HG03060 (cell line): Measurements from ENCODE around the gene RHAG.
"Not testable (repeated sequence)": the region's sequence is repeated elsewhere in the genome, so short reads cannot be mapped to it uniquely, and the experiment has no call there.

Experiments used
- ATAC-seq: cut with Tn5 transposase; IDR thresholded peaks from one replicate; pipeline ENCODE4 v1.9.1; 2021; ENCODE audit warnings: low read depth, moderate number of reproducible peaks; ENCODE audit not compliant: unreplicated experiment

RHAG gene

DNA sequence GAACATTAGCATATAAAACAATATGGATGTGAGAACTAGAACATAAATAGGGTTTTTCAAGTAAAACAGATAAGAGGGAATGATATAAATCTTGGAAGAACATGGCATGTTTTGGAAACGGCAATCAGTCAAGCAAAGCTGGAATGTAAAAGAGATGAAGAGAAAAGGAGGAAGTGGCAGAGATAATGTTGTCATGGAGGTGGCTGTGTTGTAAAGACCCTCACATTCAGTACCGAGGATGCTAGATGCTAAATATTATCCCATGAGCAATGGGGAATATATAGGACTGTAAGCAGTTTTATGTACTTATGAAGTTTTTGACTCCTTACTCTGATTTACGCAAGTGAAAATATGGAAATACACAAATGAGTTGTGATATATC is 702 bp upstream of the RHAG start:
- no peak for ATAC-seq

DNA sequence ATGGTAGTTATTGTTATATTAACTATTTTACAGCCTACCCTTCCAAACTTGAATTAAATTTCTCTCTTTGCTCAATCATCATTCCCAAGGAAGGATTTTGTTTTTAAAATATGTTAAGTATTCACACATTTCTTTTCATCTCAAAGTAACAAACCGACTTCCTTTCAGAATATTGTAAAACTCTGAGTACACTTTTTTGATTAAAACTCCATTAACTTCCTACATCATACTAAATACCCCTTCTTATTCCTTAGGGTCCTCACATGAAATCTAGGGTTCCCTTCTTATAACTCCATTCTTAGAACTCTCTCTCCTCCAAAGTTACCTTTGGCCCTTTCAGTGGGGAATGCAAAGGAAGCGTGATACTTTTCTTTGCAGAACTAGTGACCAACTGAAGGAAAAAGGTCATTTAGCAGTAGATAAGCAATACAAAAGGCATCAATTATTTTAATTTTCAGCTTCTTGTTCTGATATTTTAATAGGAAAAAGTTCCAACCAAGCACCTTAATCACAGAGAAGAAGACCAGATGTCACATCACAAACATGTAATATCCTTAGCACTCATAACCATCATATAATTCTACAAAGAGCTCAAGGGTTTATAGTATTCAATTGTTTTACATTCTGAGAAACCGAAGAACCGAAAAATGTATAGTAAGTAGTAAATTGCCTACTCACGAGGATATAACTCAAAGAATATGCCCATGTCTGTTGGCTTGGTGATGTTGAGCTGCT is 494 bp downstream of the RHAG start:
- no peak for ATAC-seq

DNA sequence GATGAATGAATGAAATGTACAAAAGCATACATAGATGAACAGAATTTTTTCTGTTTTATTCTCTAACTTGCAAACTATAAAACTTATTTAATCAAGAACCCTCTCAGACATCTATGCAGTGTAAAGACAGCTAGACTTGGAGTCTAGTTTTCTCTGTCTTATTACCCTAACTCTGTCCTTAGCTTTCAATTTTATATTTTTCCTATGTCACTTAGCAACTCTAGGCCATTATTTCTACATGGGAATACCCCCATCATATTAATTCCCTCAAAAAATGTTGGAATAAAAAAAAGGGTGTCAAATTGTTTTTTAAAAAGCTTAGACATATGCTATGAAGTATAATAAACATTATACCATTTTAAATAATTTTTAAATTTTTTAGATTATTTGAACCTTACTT is 1.2 kb downstream of the RHAG start:
- no peak for ATAC-seq

DNA sequence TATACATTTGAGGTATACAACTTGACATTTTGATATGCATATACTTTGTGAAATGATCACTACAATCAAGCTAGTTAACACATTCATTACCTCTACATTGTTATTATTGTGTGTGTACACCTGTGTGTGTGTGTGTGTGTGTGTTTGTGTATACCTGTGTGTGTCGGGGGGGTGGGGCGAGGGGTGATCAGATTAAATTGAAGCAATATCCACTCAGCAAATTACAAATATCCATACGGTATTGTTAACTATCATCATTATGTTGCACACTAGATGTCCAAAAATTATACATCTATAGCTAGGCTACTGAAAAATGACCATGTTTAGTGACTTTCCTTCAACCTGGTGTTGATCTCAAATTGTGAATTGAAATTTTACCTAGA is 1.8 kb downstream of the RHAG start:
- no peak for ATAC-seq

DNA sequence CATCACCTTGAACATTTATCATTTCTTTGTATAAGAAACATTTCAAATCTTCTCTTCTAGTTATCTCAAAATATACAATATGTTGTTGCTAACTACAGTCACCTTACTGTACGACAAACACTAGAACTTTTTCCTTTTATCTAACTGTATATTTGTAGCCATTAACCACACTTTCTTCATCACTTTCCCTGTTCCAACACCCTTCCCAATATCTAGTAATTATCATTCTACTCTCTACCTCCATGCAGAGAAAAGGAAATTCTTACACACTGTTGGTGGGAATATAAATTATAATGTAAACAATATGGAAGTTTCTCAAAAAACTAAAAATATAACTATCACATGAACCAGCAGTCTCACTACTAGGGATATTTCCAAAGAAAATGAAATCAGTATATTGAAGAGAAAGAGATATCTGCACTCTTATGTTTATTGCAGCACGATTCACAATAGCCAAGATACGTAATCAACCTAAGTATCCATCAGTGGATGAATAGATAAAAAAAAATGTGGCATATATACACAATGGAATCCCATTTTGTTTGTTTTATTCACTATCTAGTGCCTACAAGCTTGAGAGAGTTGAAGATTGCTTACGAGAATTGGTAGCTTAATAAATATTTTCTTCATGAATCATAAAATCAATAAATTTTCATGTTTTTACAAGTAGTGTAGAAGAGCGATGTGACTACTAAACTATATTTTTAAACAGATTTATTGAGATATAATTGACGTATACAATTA is 2.4 kb downstream of the RHAG start:
- ATAC-seq: no peak

DNA sequence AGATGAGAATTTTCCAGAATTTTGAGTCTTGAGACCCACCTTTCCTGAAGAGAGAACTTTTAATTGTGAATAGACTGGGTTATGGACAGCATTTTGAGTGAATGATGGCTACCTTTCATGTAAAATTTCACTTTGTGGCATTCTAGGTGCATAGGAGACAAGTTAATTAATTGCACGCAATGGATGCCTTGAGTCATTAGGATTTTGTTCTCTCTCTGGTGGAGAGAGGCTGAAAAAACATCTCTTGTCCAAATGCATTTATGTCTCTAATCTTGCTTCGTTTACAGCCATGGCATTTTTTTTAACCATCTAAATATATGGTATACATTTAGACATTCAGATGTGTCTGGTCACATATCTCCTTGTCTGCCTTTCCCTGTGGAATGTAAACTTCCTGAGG is 3.1 kb downstream of the RHAG start:
- ATAC-seq: no peak

DNA sequence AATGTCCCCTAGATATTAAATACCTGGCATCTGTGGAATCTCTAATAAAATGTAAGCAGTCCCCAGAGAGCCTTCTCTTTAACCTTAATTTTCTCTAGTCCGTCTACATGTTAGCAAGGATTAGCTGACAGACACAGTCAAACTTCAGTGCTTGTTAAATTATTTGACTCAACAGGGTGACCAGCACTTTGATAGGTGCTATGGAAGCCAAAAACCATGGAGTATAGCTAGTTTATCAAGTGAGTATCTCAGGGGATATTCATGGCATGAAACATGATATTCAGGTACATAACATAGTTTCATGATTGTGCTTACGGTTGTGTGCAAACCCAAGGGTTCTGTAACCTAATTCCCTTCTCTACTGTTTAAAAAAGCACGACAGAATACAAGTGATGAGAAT is 3.9 kb downstream of the RHAG start:
- no peak for ATAC-seq

DNA sequence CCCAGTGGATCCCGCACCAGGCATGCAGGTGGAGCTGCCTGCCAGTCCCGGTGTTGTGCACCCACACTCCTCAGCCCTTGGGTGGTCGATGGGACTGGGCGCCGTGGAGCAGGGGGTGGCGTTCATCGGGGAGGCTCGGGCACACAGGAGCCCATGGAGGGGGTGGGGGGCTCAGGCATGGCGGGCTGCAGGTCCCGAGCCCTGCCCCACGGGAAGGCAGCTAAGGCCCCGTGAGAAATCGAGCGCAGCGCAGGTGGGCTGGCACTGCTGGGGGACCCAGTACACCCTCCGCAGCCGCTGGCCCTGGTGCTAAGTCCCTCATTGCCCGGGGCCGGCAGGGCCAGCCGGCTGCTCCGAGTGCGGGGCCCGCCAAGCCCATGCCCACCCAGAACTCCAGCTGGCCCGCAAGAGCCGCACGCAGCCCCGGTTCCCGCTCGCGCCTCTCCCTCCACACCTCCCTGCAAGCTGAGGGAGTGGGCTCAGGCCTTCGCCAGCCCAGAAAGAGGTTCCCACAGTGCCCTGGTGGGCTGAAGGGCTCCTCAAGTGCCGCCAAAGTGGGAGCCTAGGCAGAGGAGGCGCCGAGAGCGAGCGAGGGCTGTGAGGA is 7.1 kb downstream of the RHAG start:
- not testable (repeated sequence) for ATAC-seq

DNA sequence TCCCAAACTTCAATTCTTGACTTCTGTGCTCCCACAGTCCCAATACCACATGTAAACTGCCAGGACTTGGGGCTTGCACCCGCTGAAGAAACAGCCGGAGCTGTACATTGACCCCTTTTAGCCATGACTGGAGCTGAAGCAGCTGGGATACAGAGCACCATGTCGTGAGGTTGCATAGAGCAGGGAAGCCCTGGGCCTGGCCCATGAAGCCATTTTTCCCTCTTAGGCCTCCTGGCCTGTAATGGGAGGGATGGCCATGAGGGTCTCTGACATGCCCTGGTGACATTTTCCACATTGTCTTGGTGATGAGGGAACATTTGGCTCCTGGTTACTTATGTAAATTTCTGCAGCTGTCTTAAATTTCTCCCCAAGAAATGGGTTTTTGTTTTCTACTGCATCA is 9.8 kb downstream of the RHAG start:
- no peak for ATAC-seq

DNA sequence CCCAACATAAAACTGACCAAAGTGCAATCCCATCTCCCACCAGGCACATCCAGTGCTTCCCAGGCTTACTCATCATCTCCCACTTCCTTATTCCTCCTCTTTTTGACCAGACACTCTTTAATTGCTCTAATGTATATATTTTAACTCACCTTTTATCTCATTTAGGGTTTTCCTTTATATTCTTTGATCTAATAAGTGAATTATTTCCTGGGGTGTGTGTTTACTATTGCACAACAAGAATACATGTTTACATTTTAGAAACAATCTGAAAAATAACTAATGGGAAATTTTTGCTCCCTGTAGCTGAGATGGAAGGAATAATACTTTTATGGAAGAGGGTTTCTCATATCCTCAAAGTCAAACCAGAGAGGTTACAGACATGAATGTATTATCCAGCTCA is 18.4 kb downstream of the RHAG start:
- ATAC-seq: no peak

DNA sequence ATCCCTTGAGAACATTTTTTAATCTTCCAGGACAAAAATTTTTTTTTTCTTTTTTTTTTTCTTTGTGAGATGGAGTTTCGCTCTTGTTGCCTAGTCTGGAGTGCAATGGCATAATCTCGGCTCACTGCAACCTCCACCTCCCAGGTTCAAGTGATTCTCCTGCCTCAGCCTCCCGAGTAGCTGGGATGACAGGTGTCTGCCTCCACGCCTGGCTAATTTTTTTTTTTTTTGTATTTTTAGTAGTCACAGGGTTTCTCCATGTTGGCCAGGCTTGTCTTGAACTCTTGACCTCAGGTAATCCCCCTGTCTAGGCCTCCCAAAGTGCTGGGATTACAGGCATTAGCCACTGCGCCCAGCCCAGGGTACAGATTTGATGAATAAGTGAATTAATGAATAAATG is 22.5 kb downstream of the RHAG start:
- ATAC-seq: not testable (repeated sequence)

DNA sequence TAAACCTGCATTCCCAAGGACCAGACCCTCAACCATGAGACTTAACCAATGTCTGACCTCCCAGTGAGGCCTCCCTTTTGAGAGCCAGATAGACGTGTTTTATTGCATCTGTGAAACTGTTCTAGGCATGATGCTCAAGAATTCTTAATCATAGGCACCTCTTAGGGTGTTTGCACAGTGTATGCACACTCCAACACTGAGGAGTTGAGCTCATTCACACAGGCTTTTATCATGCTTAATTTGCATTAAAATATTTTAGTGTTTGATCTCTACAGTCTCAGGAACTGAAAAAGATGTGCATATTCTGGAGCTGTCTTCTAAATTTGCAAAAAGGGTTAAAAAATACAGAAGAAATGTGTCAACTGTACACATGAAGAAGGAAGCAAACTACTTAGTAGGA is 27.4 kb downstream of the RHAG start:
- ATAC-seq: no peak

DNA sequence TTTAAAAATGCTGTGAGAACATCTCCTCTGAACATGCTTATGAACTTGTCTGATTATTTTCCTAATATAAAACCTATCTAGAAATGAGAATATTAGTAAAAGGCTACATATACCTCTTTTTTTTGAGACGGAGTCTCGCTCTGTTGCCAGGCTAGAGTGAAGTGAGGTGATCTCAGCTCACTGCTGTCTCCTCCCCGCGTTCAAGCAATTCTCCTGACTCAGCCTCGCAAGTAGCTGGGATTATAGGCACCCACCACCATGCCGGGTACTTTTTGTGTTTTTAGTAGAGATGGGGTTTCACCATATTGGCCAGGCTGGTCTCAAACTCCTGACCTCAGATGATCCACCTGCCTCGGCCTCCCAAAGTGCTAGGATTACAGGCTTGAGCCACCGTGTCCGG is 28.4 kb downstream of the RHAG start:
- not testable (repeated sequence) for ATAC-seq

DNA sequence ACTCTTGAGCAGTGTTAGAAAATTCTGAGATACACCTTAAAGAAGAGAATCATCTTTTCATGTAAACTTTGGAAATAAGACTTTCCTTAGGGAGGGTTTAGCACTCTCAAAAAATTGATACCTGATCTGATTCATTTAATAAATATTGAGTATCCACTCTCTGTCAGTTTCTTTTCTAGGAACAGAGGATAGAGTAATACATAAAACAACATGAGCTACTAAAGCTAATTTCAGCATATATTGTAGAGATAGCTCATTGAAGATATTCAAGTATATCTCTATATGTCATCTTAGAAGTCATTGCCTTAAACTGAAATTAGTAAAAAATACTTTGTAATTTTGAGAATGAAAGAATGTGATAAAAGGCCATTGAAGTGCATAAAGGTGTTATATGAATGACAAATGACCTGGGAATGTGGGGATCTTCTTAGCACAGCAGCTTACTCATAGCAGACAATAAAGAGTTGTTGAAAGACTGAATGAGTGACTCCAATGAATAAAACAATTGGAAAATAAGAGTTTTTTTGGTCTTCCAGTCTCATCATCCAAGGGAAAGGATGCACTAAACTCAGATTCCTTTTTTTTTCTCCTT is 29.2 kb downstream of the RHAG start:
- ATAC-seq: no peak

DNA sequence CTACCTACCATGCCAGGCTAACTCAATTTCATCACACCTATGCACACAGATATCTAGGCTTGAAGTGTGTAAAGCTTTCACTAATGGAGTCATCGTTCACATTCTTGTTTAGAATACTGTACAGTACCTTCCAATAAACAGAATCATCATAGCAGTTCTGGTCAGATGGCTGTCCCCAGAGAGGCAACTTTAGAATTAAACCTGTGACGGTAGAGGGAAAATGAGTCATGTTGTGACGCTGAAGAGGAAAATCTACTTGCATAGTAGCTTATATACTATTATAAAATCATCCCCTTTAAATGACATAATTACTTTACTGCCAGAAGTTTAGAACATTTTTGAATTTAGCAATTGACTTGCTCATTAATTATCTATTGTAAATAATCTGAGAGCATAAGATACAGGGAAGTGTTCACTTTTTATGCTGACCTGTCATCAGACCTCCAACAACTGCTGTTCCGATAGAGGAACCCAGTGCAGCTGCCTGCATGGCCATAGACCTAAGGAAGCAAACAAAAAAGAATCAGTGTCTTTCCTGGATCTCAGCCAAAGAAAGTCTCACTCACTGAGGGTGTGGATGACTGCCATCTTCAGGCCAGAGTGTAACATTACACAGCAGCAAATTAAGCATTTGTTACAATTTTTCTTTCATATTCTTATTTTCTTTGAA is 29.8 kb downstream of the RHAG start:
- ATAC-seq: peak; percentile 95

DNA sequence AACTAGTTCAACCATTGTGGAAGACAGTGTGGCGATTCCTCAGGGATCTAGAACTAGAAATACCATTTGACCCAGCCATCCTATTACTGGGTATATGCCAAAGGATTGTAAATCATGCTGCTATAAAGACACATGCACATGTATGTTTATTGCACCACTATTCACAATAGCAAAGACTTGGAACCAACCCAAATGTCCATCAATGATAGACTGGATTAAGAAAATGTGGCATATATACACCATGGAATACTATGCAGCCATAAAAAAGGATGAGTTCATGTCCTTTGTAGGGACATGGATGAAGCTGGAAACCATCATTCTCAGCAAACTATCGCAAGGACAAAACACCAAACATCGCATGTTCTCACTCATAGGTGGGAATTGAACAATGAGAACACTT is 32.6 kb downstream of the RHAG start:
- ATAC-seq: not testable (repeated sequence)

DNA sequence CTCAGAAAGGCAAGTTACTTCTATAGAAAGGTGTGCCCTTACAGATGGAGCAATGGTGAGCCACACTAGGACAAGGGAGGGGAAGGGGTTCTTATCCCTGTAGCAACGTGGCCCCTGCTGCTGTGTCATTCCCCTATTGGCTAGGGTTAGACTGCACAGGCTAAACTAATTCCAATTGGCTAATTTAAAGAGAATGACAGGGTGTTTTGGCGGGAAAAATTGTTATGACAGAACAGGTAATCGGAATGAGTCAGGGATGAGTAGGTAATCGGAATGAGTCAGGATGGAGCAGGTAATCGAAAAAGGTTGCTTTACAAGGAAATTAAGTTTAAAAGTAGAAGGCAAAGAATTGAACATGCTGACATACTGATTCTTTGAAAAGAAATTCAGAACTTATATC is 49.4 kb downstream of the RHAG start:
- ATAC-seq: not testable (repeated sequence)

DNA sequence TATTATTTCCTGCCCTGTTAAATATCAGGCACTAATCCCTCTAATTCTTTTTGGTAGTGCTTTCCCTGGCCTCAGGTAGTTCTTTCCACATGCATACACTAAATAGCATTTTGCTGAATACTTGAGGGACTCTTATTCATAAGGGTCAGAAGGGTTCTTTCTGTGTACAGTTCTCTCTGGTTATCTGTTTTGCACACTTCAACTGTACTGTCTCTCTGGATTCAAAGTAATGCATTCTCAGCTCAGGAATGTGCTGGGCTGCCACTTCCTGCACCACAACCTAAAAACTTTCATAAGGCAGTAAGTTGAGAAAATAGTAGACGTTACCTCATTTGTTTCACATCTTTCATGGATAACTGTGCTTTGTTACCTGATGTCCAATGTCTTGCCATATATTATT is 54.1 kb downstream of the RHAG start:
- no peak for ATAC-seq

DNA sequence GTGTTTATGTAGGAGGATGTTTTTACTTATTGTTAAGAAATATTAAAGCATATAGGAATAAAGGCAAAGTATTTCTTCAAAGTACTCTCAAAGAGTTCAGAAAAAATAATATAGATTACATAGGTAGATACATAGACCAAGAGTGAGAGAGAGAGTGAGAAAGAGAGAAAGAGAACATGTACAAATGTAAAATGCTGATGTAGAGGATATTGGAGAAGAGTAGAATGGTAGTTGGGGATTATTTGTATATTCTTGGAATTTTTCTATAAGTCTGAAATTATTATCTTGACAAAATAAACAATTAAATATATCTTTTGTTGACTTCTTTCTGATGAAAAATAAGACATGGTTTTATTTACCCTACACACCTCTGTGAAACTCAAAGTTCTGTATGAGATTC is 57.0 kb downstream of the RHAG start:
- ATAC-seq: no peak

DNA sequence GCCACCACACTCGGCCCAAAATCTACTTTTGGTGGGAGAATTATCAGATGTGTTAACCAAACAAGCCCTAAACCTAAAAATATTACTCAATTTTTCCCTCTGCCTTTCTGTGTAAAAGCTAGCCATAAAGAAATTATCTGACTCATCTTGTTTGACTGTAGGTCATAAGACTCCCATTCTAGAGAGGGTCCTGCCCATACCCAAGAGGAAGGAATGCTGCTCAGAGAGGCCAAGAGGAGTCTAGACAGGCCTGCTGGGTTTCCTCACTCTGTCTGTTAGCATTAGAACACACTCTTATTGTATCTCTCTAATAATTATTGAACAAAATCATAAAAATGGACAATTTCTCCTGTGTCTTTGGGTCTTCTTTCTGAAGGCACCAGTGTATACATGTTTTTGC is 60.0 kb downstream of the RHAG start:
- ATAC-seq: no peak

DNA sequence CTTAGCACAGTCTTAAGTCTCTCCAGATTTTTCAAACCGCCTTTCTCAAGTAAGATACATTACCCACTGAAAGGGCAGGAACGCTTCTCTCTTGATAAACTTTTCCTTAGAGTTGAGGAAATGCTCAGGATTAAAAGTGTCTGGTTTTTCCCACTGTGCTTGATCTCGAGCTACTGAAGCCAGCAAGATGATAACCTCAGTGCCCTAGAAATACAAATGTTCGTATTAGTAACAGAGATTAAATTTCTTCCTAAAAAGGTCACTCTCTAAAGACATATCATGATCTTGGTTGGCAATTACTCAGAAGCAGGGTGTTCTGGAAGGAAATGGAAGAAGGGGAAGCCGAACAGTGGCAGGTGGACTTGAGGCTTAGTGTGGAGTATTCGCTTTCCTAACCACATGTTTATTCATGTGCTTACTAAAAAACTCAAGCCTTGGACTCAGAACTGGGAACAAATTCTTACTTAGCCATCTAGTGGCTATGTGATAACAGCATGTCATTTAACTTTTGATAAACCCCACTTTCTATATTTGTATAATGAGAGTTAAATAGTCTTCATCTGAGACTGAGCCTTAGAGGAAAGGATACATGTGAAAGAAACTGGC is 66.1 kb downstream of the RHAG start:
- ATAC-seq: no peak
